Measurements from ENCODE around the gene TM4SF18.
"Not testable (repeated sequence)": the region's sequence is repeated elsewhere in the genome, so short reads cannot be mapped to it uniquely, and the experiment has no call there.

Gene TM4SF18

GRCh38 chr3:149333176-149333859 lies at the start of gene TM4SF18:
TM4SF18 (minus strand) TSS chr3:149333636; CDS start chr3:149333382, 254 bp downstream.
- no peak within 1 kb of the TSS for H3K4me3 ChIP-seq (ENCODE audit: low read depth, low read length)
- TF ChIP-seq CTCF (conservative IDR thresholded peaks at IDR 0.05; ENCODE audit: low read depth, low read length): no peak
- DNase-seq (ENCODE audit: low read depth): peak; percentile 24

- H3K4me3 ChIP-seq (ENCODE audit: low read depth, low read length): no peak overlapping the region
- no peak for DNase-seq (ENCODE audit: low read depth)
These were observed 49.1 kb upstream of the TM4SF18 start for GRCh38 chr3:149382518-149382917.

GRCh38 chr3:149382101-149382467 lies 48.6 kb upstream of the TM4SF18 start:
- peak; percentile 91 for DNase-seq (ENCODE audit: low read depth)
- no peak for TF ChIP-seq CTCF (conservative IDR thresholded peaks at IDR 0.05; ENCODE audit: low read depth, low read length)

More at GRCh38 chr3:149382518-149382917, 49.1 kb upstream of the TM4SF18 start:
- TF ChIP-seq CTCF (conservative IDR thresholded peaks at IDR 0.05; ENCODE audit: low read depth, low read length): no peak

GRCh38 chr3:149381173-149382100 lies 48.0 kb upstream of the TM4SF18 start:
- DNase-seq (ENCODE audit: low read depth): no peak
- no peak overlapping the region for H3K4me3 ChIP-seq (ENCODE audit: low read depth, low read length)
- TF ChIP-seq CTCF (conservative IDR thresholded peaks at IDR 0.05; ENCODE audit: low read depth, low read length): no peak

More at GRCh38 chr3:149382101-149382467, 48.6 kb upstream of the TM4SF18 start:
- no peak overlapping the region for H3K4me3 ChIP-seq (ENCODE audit: low read depth, low read length)

- DNase-seq (ENCODE audit: low read depth); H3K4me3 ChIP-seq (ENCODE audit: low read depth, low read length): not testable (repeated sequence)
These were observed 46.8 kb upstream of the TM4SF18 start for GRCh38 chr3:149380220-149380619.

- no peak overlapping the region for H3K4me3 ChIP-seq (ENCODE audit: low read depth, low read length)
These were observed 45.3 kb upstream of the TM4SF18 start for GRCh38 chr3:149378478-149379309.

More at GRCh38 chr3:149378478-149379309, 45.3 kb upstream of the TM4SF18 start:
- TF ChIP-seq CTCF (conservative IDR thresholded peaks at IDR 0.05; ENCODE audit: low read depth, low read length): no peak
- no peak for DNase-seq (ENCODE audit: low read depth)

Data from choroid plexus epithelial cell (primary cell).